Hematopoietic multipotent progenitor cell treated with erythropoietin and hydrocortisone succinate and interleukin-3 and kit ligand, for 6 days (in vitro differentiated cells): Measurements from ENCODE around the gene MOB3B.
"Not testable (repeated sequence)": the region's sequence is repeated elsewhere in the genome, so short reads cannot be mapped to it uniquely, and the experiment has no call there.

ENCODE experiments used
- DNase-seq: peaks from one replicate; pipeline ENCODE4 v3.0.0-alpha.2; 2015

MOB3B gene

DNA sequence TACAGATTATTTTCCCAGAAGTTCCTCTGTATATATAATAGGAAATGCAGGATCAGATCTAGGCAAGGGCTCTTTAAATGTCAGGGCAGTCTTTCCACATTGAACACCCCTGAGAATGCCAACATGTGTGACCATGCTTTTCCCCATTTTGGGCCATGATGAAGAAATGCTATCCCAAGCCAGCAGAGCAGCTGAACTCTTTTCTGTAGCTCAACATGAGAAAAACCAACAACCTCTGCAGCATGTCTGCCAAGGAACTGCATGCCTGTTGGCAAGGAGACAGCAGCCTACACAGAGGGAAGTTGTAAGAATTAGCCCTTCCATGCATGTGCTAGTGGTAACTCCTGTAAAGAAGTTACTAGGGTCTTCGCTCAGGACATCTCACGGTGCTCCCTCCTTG, 15.1 kb downstream of the MOB3B start:
- no peak for DNase-seq

DNA sequence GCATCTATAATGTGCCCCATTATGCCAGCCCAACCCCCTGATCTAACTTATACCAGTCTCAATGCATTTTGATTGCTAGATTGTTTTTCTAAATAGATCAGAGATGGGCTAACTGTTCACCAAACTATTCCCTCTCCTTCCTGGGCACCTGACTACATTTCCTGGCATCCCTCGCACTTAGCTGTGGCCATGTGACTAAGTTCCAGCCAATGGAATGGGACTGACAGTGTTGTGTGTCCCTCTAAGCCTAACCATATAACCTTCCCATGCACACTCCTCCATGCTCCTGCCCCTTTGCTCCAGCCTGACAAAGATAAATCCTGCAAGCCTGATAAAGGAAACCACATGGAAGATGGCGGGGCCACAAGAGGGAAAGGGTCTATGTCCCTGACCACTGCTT, 17.8 kb downstream of the MOB3B start:
- DNase-seq, result no peak

DNA sequence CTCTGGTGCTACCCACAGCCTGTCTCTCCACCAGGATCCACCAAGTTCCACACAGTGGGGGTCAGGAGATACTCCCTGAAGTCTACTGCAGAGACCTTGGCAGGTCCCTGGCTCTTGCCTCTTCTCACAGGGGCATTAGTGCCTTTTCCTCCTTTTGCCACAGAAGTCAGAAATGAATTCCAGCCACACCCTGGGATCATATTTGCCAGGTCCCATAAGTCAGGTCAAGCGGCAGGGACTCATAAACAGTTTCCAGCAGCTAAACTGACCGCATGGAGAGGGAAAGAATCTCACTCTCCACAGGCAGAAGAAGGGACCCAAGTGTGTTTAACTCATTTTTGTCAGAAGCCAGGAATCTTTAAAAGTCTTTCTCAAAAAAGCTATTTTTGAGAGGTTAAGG, 18.8 kb downstream of the MOB3B start:
- DNase-seq, result no peak

DNA sequence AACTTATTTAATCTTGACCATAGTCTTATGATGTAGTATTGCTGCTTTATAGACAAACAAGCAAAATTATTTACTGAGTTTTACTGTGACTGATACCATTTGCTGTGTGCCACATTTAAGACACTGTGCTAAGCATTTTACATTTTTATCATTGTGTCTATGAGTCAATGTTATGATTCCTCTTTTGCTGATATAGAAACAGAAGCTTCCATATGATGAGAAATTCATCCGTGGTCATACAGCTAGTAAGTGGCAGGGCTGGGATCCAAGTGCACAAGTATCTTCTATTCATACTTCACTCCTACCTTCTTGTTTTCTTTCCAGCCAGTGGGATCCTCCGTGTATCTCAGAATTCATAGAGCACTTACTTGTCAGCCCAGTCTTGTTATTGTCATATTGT, 22.6 kb downstream of the MOB3B start:
- DNase-seq, result no peak

DNA sequence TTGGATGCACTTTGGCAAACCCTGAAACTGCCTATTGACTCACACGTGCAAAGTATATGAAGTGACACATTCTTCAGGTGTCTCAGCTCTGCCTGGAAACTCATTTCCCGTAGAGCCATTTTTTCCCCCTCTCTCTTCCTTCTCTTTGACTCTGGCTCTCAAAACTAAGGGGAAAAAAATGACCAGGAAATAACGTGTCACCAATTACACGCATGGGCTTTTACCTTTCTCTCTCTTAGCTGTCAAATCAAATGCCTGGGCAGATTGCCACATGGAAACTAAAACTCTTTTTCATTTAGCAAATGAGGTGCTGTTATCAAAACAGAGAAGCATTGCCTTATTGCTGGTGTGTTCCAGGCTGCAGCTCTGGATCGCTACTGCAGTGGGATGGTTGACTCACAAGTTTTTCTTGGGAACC, 23.9 kb downstream of the MOB3B start:
- DNase-seq, result no peak

DNA sequence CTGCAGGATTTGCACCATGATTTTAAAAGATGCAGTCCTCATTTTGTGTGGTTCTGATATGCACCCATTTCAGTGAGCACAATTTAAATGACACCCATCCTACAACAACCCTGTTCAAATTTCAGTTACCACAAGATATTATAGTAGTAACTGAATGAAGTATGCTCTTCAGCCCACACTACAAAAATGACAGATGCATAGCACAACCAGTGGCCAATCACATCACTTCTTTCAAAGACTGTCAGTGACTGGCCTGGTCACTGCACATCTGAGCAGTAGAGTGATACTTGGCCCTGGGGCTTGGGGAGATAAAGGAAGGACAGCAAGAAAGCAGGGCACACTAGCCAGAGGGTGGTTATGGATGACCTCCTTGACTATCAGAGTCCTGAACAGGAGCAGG, 25.4 kb downstream of the MOB3B start:
- no peak for DNase-seq

DNA sequence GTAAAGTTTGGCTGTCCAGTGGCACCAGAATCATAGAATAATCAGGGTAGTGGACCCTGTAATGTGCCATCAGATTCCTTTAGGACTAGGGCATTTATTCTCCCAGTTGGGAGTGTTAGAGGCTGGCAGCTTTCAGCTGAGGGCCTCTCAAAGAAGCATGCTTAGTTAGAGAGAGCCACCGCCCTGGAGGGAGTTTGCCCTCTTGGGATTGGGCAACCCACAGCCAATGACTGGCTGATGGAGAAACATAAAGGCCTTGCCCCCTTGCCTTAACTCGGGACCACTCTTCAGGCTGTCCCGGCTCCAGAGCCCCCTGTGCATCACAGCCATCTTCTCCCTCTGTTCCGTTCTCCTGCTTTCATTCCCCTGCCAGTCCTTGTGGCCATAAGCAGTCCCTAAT, 26.0 kb downstream of the MOB3B start:
- DNase-seq, result no peak

DNA sequence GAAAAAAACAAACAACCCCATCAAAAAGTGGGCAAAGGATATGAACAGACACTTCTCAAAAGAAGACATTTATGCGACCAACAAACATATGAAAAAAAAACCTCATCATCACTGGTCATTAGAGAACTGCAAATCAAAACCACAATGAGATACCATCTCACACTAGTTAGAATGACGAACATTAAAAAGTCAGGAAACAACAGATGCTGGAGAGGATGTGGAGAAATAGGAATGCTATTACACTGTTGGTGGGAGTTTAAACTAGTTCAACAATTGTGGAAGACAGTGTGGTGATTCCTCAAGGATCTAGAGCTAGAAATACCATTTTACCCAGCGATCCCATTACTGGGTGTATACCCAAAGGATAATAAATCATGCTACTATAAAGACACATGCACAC, 28.7 kb downstream of the MOB3B start:
- DNase-seq, result not testable (repeated sequence)

DNA sequence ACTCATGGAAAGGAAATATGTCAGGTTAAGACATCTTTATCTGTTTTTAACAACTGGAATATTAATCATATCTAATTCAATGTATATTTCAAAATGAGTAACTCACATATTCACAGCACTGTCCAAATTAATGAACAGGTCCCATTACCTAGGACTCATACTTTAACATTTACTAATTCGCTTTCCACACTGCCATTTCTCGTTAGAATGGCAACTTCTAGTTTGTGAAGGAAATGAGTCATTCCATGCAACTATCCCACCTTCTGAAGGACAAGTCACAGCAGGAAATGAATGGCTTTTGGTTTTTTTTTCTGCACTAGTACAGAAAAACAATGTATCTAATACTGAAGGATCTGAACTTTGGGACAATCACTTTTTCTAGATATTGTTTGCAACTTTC, 30.2 kb downstream of the MOB3B start:
- peak; percentile 10 for DNase-seq

DNA sequence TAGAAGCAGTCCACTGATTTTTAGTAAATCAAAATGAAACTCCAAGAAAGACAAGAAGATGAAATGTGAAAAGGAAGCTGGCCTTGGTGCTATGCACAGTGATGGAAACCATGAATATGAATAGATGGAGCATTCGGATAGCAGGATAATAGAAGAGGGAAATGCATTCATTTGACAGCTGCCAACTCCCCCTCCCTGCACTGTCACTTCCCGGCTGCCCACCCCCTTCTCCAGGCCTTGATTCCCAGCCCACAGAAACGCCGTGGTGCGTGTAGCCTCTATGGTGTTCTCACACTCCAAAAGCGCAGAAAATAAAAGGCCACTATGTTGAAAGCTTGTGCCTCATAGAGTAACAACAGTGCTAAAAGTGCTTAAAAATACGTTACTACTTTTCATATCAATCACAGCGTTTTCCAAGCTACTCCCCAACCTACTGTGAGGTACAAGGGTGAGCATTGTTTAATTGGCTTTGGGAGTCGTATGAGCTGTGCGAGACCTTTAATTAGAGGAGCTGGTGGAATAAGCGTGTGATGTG, 31.7 kb downstream of the MOB3B start:
- DNase-seq, result no peak

DNA sequence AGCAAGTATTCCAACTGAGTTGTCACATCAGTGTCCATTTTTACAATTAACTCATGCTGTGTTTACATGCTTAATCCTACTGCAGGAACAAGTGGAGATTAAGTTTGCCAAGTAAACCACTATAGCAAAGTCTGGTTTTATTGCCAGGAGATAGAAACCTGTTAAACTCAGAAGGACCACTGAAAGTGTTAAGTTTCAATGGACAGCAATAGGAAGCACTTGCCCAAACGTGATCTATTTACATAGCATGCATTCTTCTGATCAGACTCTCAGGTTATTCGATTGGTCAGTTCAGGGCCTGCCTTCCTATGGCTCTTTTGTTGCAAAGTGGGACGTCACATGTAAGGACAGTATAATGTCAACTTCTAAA, 33.5 kb downstream of the MOB3B start:
- DNase-seq, result no peak

DNA sequence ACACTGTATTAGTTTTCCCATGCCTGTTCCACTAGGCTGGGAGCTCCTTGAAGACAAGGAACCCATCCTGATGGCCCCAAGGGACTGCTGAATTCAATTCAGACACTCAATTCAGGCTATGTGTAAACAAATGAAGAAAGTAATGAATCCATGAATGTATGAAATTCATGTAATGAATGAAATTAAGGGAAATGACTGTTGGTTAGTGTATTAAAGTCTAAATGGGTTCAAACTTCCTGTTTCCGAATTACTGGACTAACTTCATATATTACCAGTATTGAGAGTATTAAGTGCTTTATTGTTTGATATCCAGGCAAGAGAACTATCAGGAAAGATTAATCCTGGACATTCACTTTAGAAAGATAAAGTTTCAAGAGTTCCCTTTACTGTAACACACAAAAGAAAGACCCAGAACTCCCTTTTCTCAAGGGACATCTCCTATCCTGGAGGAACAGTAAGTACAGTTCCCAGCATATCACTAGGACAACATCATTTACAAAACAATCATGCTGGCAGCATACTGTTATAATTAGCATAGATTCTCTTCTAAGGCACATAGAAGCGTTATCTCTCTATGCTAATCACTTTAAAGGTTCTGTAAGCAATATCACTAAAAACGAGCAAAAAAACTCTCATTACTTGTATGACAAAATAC, 34.0 kb downstream of the MOB3B start:
- no peak for DNase-seq

DNA sequence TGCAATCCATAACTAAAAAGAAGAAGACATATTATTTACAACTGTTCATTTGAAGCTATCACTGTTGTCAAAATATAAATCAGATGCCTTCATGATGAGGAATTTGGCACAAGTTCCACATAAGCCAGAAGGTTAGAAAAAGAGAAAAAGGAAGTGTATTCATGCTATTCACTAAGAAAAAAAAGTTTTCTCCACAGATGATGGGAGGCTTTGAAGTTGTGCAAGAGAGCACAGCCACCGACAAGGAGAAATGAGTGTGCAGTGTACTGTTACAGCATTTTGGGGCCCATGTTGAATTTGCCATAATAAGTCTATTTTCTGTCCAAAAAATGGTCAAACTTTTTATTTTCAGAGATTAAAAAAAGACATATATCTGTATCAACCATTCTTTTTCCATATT, 38.5 kb downstream of the MOB3B start:
- peak; percentile 30 for DNase-seq

DNA sequence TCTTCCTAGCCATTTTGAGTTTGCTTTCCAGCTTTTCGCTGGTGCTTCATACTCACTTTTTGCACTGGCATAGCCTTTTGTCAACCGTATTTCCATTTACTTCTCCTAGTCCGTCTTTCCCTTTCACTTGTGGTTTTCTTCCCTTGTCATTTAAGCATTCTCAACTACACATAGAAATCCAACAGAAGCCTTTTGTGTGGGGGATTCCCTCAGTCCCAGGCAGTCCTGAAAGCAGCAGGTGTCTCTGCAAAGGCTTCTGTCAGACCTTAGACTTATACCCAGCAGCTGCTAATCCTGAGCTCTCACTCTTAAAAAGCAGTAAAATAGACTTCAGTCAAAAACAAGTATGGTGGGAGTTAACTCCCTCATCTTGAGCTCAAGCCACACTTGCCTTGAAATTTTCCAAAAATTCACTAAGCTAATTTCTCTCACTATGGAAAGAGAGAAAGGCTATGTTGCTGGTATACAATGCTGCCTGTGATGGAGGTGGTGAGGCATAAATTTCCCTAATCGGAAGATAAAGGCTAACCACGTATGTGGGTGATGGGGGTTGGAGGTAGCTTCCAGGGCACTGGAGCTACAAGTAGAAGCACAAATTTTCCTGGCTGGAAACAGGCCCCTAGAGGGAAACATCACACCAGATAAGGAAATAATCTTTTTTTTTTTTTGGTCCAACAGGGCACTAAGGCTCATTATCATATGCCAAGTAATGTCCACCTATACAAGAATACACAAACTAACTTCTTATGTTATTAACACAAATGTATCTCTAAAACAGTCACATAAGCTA, 40.3 kb downstream of the MOB3B start:
- DNase-seq, result no peak

DNA sequence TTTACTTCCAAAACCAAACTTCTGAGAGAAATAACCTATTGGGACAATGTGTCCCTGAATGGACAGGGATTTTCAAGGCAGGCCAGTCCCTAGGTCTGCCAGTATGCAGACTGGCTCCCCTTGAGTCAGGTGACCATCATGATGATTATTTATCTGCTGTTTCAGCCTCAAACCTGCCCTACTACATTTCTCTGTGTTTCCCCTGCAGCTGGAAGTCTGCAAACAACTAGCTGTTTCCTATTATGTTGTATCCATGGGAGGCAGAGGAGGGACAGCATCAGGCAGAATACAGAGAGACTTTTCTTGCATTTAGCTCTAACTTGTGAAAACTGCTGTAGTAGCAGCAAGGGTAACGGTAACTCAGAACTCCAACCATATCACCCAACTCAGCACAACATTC, 41.7 kb downstream of the MOB3B start:
- DNase-seq, result no peak

DNA sequence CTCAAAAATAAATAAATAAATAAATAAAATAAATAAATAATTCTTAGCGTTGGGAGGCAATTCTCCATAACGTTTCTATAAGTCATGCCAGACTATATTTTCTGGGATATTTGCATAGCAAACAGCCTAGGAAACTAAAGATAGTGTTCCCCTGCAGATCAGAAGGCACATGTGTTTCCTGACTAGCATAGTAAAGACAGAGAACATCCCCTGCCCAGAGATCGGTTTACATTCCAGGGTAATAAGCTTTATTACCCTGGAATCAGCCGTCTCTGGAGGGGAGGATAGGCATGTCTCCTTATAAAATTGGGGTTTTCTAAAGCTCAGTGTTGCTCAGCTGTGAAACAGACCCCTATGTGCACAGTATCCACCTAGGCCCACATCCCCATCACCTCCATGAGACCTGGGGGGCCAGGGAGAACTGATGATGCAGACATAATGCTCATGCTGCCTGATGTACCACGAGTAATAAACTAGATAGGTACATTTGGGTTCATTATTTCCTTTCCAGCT, 42.4 kb downstream of the MOB3B start:
- no peak for DNase-seq

DNA sequence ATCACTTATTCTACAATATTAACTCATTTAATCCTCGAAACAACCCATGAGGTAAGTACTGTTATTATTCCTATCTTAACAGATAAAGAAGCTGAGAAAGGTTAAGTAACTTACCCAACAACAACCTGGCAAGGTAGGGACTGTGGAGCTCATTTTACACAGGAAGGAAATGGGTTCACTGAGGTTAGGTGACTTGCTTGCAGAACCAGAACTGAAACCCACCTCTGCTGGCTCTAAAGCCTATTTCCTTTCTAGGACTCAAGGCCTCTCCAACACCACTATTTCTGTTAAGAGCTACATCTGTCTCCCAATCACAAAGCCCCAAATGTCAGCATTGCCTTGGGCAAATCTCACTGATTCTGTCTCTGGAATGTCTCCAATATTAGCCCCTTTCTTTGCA, 44.5 kb downstream of the MOB3B start:
- no peak for DNase-seq

DNA sequence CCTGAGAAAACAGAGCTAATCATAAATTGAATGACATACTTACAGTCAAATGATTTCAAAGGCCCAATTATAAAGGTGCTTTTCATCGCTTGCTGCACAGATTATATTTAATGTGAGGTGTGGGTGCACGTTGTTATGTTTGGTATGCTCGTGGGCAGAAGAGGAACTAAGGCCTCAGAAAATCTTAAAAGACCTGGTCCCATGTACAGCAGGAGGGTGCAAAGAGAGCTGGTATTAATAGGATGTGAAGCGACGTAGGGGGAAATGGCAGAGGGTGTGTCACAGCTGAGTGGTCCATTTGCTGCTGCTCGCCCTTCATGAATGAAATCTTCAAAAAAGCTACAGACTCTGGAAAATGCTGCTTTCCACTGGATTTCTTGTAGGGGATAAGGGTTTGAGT, 46.0 kb downstream of the MOB3B start:
- no peak for DNase-seq

DNA sequence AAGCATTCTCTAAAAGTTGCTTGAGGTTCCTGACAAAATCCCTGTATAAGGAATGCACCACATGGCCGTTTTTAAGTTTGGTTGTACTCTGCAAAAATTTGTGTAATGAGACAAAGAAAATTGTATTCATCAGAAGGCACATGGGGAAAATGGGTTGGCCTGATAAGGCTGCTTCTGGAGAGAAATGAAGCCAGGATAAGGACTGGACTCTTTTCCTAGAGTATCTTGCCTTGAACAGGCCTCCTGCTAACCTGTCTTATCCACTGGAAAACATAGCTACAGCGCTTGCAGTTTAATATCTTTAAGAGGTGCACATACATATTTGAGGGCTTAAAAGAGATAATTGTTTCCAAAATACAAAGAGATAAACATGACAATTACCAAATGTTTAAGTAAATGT, 46.9 kb downstream of the MOB3B start:
- DNase-seq, result peak; percentile 76

DNA sequence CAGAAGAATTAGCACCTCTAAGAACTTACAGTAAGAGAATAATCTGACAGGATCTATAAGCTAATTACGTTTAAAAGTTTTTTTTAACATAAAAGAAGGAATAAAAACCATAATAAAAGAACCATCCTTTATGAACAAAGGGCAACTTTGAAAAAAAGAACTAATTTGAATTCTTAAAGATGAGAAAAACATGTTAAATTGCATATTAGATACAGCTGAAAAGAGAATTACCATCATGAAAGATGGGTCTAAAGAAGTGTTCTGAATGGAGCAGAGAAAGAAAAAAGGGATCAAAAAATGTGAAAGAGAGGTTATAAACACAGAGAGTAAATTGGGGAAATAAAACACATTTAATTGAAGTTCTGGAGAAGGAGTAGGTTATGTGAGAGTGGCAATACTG, 51.3 kb downstream of the MOB3B start:
- DNase-seq, result no peak

DNA sequence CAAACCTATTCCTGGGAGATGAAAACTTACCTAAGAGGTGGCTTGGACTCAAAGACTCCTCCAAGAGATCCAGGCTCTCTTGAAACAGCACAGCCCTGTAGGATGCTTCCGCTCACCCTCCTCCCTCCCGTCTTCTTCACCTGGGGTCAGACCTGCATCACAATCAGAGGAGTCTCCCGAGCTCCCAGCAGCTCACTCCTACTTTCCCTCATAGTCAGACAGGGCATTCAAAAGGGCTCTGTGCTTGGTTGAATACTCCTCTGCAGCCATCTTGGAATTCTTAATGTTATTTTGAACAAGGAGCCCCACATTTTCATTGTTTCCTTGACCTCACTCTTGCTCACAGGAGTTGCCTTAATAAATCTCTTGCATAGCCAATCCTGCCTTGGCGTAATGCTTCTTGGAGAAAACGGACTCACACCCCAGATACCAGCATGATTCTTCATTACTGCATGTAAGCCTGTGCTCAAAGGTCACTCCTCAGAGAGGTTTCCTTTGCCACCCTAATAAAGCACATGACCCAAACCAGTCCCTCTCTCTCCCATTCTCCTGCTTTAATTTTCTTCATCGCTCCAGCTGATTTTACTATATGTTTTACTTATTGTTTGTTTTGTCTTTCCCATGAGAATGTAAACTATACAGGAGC, 52.6 kb downstream of the MOB3B start:
- DNase-seq, result no peak

DNA sequence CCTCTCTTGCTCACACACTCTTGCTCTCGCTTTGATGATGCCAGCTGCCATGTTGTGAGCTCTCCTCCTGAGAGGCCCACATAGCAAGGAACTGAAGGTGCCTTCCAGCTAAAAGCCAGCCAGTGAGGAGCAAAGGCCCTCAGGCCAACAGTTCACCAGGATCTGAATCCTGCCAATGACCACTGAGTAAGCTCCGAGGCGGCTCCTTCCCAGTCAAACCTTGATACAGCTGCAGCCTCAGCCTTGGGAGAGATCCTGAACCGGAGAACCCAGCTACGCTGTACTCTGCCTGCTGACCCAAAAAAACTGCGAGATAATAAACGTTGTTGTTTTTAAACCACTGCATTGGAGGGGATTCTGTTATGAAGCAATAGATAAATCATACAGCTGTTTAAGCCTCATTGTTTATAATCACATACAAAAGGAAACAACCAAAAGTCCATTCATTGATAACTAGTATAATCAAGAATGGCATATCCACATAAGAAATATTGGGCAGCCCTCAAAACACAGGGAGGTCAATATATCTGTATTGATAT, 54.5 kb downstream of the MOB3B start:
- no peak for DNase-seq

DNA sequence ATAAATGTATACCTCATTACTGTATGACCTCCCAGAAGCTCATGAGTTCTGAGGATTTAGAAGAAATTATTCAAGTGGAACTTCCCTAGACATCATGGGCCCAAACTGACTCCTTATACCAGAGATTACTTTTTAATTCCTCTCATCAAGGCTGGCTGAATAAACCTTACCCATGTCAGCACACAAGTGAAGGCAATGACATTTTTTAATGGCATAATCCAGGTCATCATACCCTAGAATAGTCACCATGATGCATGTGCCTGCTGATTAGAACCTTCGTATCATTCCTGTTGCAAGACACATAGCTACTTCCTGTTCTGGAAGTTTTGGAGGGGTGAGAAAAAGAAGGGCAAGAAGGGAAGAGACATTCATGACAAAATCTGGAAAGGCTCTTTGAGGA, 55.3 kb downstream of the MOB3B start:
- DNase-seq, result no peak

DNA sequence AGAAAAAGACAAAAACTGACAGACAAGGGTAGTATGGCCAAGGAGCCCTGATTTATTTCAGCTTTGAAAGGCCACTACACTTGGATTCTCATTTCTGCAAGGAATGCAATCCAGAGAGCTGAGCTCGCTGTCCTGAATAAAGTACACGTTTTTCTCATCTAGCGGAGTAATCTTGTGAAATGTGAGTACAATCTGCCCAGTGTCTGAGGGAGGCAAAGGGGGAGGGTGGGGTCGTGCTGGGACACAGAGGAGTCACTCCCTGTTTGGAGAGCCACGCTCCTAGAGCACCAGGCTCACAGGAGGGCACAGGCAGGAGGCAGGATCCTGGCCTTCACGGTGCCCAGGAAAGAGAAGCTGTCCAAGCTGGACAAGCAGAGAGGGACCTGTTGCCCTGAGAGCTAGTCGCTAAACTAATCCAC, 56.5 kb downstream of the MOB3B start:
- DNase-seq, result no peak
